Measurements from ENCODE around the gene NAALADL2. TPM values are rescaled to one million over a fixed set of nuclear protein-coding genes. Genes with fewer than 3 reads are reported as not detected.
"Not testable (repeated sequence)": the region's sequence is repeated elsewhere in the genome, so short reads cannot be mapped to it uniquely, and the experiment has no call there.

The NAALADL2 gene
- total RNA-seq, 1 experiment from 2014 or later = 5.1 TPM

GRCh38 chr3:175358935-175359334 lies 499.8 kb downstream of the NAALADL2 start:
- no peak for DNase-seq (ENCODE audit: low read depth)

- DNase-seq (ENCODE audit: low read depth) = peak; percentile 52
These were observed 511.3 kb downstream of the NAALADL2 start for GRCh38 chr3:175370426-175370825.

GRCh38 chr3:175371187-175371586 lies 512.1 kb downstream of the NAALADL2 start:
- DNase-seq (ENCODE audit: low read depth) = not testable (repeated sequence)

GRCh38 chr3:175374705-175375104 lies 515.6 kb downstream of the NAALADL2 start:
- no peak for DNase-seq (ENCODE audit: low read depth)

- no peak for DNase-seq (ENCODE audit: low read depth)
These were observed 519.2 kb downstream of the NAALADL2 start for GRCh38 chr3:175378348-175378747.

- no peak for DNase-seq (ENCODE audit: low read depth)
These were observed 522.6 kb downstream of the NAALADL2 start for GRCh38 chr3:175381685-175382084.

GRCh38 chr3:175383371-175383770 lies 524.2 kb downstream of the NAALADL2 start:
- DNase-seq (ENCODE audit: low read depth) = no peak

- DNase-seq (ENCODE audit: low read depth) = peak; percentile 69
These were observed 524.7 kb downstream of the NAALADL2 start for GRCh38 chr3:175383813-175384212.

- no peak for DNase-seq (ENCODE audit: low read depth)
These were observed 525.4 kb downstream of the NAALADL2 start for GRCh38 chr3:175384569-175384968.

GRCh38 chr3:175386630-175387029 lies 527.5 kb downstream of the NAALADL2 start:
- peak; percentile 97 for DNase-seq (ENCODE audit: low read depth)

- DNase-seq (ENCODE audit: low read depth) = no peak
These were observed 530.4 kb downstream of the NAALADL2 start for GRCh38 chr3:175389560-175389959.

- no peak for DNase-seq (ENCODE audit: low read depth)
These were observed 532.5 kb downstream of the NAALADL2 start for GRCh38 chr3:175391601-175392000.

- DNase-seq (ENCODE audit: low read depth) = peak; percentile 77
These were observed 533.5 kb downstream of the NAALADL2 start for GRCh38 chr3:175392653-175393052.

- DNase-seq (ENCODE audit: low read depth) = no peak
These were observed 538.2 kb downstream of the NAALADL2 start for GRCh38 chr3:175397372-175397771.

- peak; percentile 27 for DNase-seq (ENCODE audit: low read depth)
These were observed 539.5 kb downstream of the NAALADL2 start for GRCh38 chr3:175398676-175399075.

GRCh38 chr3:175399156-175399840 lies 540.2 kb downstream of the NAALADL2 start:
- DNase-seq (ENCODE audit: low read depth) = peak; percentile 31

GRCh38 chr3:175404027-175404426 lies 544.9 kb downstream of the NAALADL2 start:
- DNase-seq (ENCODE audit: low read depth) = no peak

- no peak for DNase-seq (ENCODE audit: low read depth)
These were observed 545.5 kb downstream of the NAALADL2 start for GRCh38 chr3:175404621-175405020.

GRCh38 chr3:175410251-175410650 lies 551.1 kb downstream of the NAALADL2 start:
- DNase-seq (ENCODE audit: low read depth) = peak; percentile 80

GRCh38 chr3:175411405-175411804 lies 552.3 kb downstream of the NAALADL2 start:
- peak; percentile 27 for DNase-seq (ENCODE audit: low read depth)

GRCh38 chr3:175411946-175412345 lies 552.8 kb downstream of the NAALADL2 start:
- peak; percentile 35 for DNase-seq (ENCODE audit: low read depth)

GRCh38 chr3:175413926-175414325 lies 554.8 kb downstream of the NAALADL2 start:
- DNase-seq (ENCODE audit: low read depth) = no peak

- no peak for DNase-seq (ENCODE audit: low read depth)
These were observed 557.5 kb downstream of the NAALADL2 start for GRCh38 chr3:175416600-175416999.

GRCh38 chr3:175417426-175417825 lies 558.3 kb downstream of the NAALADL2 start:
- DNase-seq (ENCODE audit: low read depth) = no peak
